HG03469 (cell line): ENCODE results near the gene ELN.

Experiments
- ATAC-seq: cut with Tn5 transposase; IDR thresholded peaks from one replicate; pipeline ENCODE4 v1.9.1; 2021; ENCODE audit warnings: mild to moderate bottlenecking, moderate library complexity, moderate number of reproducible peaks; ENCODE audit not compliant: unreplicated experiment

Gene ELN

GRCh38 chr7:74059681-74060588 lies 32.0 kb downstream of the ELN start:
- ATAC-seq = no peak

GRCh38 chr7:74061840-74062539 lies 34.0 kb downstream of the ELN start:
- no peak for ATAC-seq

GRCh38 chr7:74063223-74063641 lies 35.3 kb downstream of the ELN start:
- ATAC-seq = no peak

- no peak for ATAC-seq
Measured at GRCh38 chr7:74063646-74064045, 35.7 kb downstream of the ELN start.

GRCh38 chr7:74064696-74065095 lies 36.7 kb downstream of the ELN start:
- ATAC-seq = no peak

- no peak for ATAC-seq
Measured at GRCh38 chr7:74066626-74067025, 38.7 kb downstream of the ELN start.

- no peak for ATAC-seq
Measured at GRCh38 chr7:74068378-74069085, 40.6 kb downstream of the ELN start.

GRCh38 chr7:74069086-74069541 lies 41.1 kb downstream of the ELN start:
- no peak for ATAC-seq

- ATAC-seq = no peak
Measured at GRCh38 chr7:74069790-74070618, 42.0 kb downstream of the ELN start.

- ATAC-seq = no peak
Measured at GRCh38 chr7:74070619-74070921, 42.6 kb downstream of the ELN start.

- ATAC-seq = no peak
Measured at GRCh38 chr7:74071121-74071520, 43.1 kb downstream of the ELN start.

GRCh38 chr7:74074770-74075169 lies 46.8 kb downstream of the ELN start:
- ATAC-seq = no peak

- no peak for ATAC-seq
Measured at GRCh38 chr7:74078461-74078860, 50.5 kb downstream of the ELN start.

- no peak for ATAC-seq
Measured at GRCh38 chr7:74082770-74083116, 54.8 kb downstream of the ELN start.

- ATAC-seq = no peak
Measured at GRCh38 chr7:74083117-74083876, 55.3 kb downstream of the ELN start, which contains the start of gene LIMK1. TSS of gene LIMK1 (plus strand) at chr7:74083804. CDS start at chr7:74083991, 187 bp downstream.

- ATAC-seq = no peak
Measured at GRCh38 chr7:74083928-74084721, 56.2 kb downstream of the ELN start.

- ATAC-seq = no peak
Measured at GRCh38 chr7:74084722-74085578, 57.0 kb downstream of the ELN start.

GRCh38 chr7:74087791-74088453 lies 59.9 kb downstream of the ELN start:
- no peak for ATAC-seq
